OCI-M1 (cell line): ENCODE measurements around the gene NFKB1.
"Not testable (repeated sequence)": the region's sequence is repeated elsewhere in the genome, so short reads cannot be mapped to it uniquely, and the experiment has no call there.

Experiments used
- DNase-seq: peaks from one replicate; lab custom pipeline; 2025; lab: John Stamatoyannopoulos, UW

The NFKB1 gene

DNA sequence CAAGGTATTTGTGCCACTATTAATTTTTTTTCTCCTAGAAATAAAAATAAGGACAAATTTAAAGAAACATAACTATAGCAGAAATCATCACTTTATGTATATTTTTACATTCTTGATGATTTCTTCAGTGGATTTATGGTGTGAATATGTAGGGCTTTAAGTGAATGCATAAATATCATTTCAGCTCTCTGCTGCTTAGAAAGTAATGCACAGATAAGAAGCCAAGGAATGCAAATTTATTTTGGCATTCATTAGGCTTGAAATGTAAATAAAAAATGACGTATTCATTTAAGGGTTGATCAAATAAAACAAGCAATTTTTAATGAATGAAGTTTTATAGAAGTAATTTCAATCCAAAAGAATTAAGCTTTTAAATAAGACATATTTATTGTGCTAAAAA, 66.3 kb downstream of the NFKB1 start:
- no peak for DNase-seq

DNA sequence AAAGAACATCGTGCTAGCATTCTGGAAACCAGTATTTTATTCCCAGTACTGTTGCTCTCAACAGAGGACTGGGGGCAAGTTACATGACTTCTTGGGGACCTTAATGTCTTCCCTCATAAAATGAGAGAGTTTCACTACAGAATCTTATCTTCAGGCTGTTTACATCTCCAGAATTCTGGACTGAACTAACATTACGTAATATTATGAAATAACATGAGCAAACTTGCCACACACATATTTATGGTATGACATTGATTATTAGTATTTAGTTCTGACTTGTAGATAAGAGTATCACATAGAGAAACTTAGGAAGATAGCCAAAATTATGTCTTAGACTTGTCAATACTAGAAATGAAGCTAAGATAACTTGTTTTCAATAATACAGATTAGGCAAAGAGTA, 68.0 kb downstream of the NFKB1 start:
- peak; percentile 41 for DNase-seq

- DNase-seq: not testable (repeated sequence)
These were observed 69.1 kb downstream of the NFKB1 start for GRCh38 chr4:102570211-102570610.

- no peak for DNase-seq
These were observed 71.3 kb downstream of the NFKB1 start for GRCh38 chr4:102572452-102572851.

DNA sequence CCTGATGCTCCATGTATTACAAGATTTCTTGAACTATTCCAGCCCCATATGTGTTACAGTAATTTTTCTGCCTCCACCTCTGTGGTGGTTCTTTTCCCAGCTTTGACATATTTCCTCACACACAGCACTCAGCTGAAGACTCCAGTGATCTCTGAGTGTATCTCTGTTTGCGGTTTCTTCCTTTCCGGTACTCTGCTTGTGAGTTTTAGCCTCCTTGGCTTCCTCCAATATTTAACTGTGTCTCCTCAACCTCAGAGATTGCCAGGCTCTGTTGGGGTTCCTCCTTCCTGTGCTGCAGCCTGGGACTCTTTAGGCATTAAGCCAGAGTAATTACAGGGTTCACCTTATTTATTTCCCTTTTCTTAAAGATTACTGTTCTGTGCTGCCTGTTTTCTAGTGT, 73.2 kb downstream of the NFKB1 start:
- DNase-seq: peak; percentile 84

GRCh38 chr4:102575369-102576129, 74.4 kb downstream of the NFKB1 start:
- DNase-seq: no peak

DNA sequence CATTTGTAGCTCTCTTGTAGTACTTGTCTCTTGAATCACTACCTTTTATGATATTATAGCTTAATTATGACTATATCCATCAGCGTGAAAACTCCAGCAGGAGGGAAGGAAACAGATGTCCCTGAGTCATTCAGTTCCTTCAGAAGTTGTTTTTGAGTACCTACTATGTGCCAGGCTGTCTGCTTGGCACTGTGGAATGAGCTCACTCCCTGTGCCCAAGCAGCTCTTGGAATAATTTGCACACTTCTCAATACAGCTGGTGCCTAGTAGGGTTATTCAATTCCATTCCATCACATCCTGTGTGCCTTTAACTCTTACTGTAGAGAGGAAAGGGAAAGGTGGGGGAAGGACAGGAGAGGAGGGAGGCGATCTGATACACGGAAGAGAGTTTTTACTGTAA, 77.1 kb downstream of the NFKB1 start:
- DNase-seq: no peak

- DNase-seq: no peak
These were observed 77.7 kb downstream of the NFKB1 start for GRCh38 chr4:102578819-102579218.

DNA sequence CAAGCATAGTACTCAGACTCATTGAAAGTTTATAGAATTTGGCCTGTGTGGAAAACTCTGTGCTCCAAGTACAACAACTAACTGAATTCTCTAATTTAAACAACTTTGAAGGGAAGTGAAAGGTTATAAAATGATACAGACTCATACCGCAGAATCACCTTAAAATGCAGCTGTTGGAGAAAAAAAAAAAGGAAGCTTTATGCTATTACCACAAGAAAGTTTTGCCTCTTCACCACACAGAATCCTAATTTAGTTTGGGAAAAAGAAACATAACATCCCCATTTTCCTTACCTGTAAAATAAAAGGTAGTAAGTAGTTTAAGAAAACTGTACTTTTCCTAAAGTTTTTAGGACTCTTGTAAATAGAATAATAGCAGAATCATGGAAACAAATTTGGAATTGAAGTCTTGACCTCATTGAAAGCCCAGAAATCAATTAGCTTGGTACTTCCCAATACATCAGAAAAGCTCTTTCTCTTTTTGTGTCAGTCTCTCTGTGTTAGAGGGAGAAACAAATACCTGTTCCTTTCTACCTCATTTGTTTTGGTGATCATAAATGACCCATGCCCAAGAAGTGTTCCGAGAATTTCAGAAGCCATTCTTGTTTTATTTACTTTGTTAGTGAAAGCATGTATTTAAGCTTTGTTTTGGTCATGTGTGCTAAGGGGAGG, 78.8 kb downstream of the NFKB1 start:
- no peak for DNase-seq

DNA sequence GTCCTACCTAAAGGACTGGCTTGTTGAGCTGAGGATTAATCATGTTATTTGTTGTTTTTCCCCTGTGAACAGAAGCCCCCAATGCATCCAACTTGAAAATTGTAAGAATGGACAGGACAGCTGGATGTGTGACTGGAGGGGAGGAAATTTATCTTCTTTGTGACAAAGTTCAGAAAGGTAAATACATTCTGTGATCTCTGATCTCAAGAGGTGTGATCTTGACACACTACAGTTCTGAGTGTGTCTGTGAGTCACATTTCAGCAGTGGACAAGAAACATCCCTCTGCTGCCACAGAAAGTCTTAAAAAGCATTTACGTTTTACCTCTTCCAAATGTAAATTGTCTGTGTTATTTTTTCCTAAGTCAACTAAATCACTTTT, 79.3 kb downstream of the NFKB1 start:
- no peak for DNase-seq

GRCh38 chr4:102584091-102584490, 82.9 kb downstream of the NFKB1 start:
- DNase-seq: no peak

- no peak for DNase-seq
These were observed 84.2 kb downstream of the NFKB1 start for GRCh38 chr4:102585329-102585728.

DNA sequence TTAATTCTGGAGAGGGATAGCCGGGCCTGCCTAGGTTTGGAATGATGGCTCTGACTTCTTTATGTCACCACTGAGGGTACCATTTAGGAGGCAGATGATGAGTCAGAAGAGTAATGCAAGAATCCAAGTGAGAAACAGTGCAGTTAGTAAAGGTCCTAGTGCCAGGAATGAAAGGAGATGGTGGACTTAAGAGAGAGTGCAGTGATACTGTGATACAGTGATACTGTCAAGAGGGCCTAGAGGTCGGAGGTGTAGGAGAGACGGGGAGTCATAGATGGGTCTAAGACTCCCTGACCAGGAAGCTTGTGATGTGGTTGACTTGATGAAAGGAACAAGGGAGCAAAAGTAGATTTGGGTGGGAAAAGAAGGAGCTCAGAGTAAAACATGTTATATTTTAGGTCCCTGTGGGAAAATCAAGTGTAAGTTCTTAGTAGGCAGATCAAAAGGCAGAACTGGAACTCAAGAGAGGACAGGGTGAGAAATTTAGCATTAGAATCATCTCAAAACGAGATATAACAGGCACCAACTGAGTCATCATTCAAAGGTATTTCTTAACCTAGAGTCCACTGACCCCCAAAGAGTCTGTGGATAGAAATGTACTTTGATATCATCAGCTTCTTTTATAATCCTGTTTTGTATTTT, 85.0 kb downstream of the NFKB1 start:
- DNase-seq: no peak

- DNase-seq: no peak
These were observed 85.5 kb downstream of the NFKB1 start for GRCh38 chr4:102586644-102587021.

GRCh38 chr4:102589743-102590142, 88.6 kb downstream of the NFKB1 start:
- no peak for DNase-seq

GRCh38 chr4:102592256-102592655, 91.1 kb downstream of the NFKB1 start:
- peak; percentile 32 for DNase-seq

DNA sequence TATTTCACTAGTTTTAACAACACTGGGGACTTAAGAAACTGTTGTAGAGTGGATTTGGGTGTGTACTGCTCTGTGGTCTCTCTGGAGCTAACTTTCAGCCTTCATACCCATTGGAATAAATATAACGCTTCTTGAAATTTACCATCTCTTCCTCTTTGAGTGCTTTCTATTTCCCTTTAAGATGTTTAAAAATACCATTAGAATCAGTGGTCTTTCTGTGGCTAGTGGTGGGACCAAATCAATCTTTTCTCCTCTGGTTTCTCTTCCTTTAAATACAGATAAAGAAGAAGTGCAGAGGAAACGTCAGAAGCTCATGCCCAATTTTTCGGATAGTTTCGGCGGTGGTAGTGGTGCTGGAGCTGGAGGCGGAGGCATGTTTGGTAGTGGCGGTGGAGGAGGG, 92.0 kb downstream of the NFKB1 start:
- DNase-seq: no peak

DNA sequence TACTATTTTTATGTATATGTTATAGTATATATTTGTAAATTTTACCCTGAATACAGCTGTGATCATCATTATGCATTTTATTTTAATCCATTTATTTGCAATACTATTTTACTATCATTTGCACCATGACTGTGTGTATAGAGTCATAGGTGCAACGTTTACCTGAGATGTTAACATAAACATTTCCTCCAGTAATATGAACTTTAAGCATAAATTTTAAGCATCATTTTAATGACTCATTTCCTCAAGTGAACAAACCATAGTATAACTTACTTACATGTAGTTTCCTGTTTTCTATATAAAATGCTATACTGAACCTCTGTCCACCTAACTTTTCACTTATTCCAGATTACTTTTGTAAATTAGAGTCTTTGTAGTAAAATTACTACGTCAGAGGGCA, 92.8 kb downstream of the NFKB1 start:
- no peak for DNase-seq

DNA sequence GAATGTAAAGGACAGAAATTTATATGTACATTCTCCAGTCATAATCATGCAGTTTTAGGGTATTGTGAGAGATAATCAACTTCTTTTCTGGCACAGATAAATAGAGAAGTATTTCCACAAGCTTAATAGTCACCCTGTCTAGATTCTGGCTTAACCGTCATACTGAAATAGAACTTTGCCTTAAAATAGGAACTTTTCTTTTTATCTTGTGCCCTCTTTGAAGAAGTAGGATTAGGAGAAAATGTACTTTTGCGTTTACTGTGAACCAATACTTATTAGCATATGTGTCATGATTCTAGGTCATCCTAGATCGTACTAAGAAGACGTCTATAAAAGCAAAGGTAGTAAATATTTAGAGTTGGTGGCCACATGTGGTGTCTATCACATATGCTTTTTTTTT, 95.4 kb downstream of the NFKB1 start:
- no peak for DNase-seq

DNA sequence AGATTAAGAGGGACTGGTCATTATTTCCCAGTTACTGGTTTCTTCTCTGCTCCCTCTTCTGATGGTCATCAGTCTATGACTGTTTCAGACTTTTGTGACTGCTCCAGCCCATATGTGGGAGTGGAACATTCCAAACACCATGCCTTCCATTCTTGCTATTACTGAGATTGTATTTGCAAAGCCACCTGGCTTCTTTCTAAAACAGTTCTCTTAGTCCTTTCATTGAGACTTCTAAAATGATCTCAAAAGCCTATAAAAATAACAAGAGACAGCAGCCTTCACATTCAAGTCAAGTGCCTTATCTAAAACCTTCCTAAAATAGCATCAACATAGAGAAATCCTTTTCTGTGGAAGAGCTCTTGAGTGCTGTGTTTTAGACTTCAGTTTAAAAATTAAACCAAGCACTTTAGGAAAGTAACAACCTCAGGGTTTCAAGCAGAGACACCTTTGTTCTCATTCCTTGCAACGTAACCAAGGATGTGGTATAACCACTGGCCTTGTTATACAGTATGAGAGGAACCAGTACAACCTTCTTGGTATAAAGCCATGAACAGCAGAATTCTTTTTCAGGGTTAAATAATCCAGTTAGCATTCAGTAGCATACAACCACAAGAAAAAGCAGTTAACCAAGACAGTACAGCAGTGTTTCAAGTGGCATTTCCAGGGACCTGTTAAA, 97.1 kb downstream of the NFKB1 start:
- no peak for DNase-seq

DNA sequence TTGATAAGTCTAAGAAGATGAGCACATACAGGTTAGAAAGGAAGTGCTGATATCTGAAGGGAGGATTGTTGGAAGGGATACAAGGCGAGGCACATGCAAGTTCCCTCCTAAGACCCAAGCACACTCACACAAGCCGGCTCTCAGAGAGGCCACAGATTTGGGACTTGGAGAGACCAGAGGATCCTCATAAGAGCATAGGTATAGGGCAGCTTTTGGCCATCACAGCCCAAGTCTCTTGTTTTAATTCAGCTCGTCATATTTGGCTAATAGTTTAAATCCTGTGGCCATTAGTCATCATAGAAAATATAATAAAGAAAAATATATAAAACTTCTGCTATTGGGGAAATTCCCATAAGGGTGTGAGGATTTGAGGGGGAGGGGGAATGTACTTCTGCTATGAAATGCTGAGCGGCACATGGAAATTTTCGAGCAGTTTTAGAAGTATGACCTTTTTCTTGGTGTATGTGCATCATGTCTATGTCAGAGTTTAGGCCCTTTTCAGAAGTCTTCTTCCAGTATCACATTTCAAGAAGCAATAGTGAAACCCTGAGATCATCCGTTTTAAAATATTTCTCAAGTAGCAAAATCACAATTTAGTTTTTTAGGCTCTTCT, 97.7 kb downstream of the NFKB1 start:
- no peak for DNase-seq

DNA sequence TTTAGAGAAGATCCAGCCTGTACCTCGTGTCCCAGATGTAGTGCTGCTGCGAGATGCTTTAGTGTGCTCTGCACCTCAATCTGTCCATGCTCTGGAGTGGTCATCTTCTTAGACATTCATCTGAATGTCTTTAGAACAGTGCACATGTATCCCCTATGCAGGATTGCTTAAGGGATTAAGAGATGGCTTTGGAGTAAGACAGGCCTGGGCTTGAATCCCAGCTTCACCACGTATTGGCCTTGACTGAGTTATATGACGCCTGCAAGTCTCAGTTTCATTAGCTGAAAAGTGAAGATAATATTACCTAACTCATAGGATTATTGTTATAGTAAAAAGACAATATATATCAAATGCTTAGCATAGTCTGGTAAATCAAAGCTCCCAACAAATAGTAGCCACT, 98.3 kb downstream of the NFKB1 start:
- DNase-seq: no peak
